Activated naive CD4-positive, alpha-beta T cell treated with anti-CD3 and anti-CD28 coated beads for 36 hours (primary cell): ENCODE results near the gene DBH. TPM values are rescaled to one million over a fixed set of nuclear protein-coding genes. Genes with fewer than 3 reads are reported as not detected.

ENCODE experiments used
- CTCF ChIA-PET: fragments of 350-600 bp; sonication (Branson Sonifier 250); formaldehyde crosslinking; loops from one replicate; lab custom pipeline; 2021; ENCODE audit warnings: antibody characterized with exemption; lab: Charles Lee
- DNase-seq: peaks from one replicate; pipeline ENCODE4 v3.0.0-alpha.2; 2020
- H3K27ac Mint-ChIP-seq: one replicate; pipeline ENCODE4 v1.8.0; 2021; ENCODE audit warnings: mild to moderate bottlenecking, mixed read lengths
- H3K27me3 Mint-ChIP-seq: one replicate; pipeline ENCODE4 v1.8.0; 2021; ENCODE audit warnings: low read depth, mixed read lengths
- H3K36me3 Mint-ChIP-seq: one replicate; pipeline ENCODE4 v1.8.0; 2021; ENCODE audit warnings: low read depth, mixed read lengths
- H3K4me1 Mint-ChIP-seq: one replicate; pipeline ENCODE4 v1.8.0; 2021; ENCODE audit warnings: low read depth, mixed read lengths
- H3K4me3 Mint-ChIP-seq: one replicate; pipeline ENCODE4 v1.8.0; 2021; ENCODE audit warnings: mild to moderate bottlenecking, moderate library complexity, mixed read lengths
- H3K9me3 Mint-ChIP-seq: one replicate; pipeline ENCODE4 v1.8.0; 2021; ENCODE audit warnings: mixed read lengths
- intact Hi-C: fragments of 100-400 bp; cut with micrococcal nuclease; formaldehyde crosslinking; loops from one replicate; pipeline ENCODE4 v1.15.1; 2023
- total RNA-seq, 2 experiments: library from RNA; stranded (reverse); gene quantifications; one replicate each; pipeline ENCODE4 v1.2.3, GENCODE V29; 2021

DBH gene
- total RNA-seq, 2 experiments from 2014 or later: not detected

- CTCF ChIA-PET: no interaction called here
- H3K9me3 Mint-ChIP-seq: peaks cover 15% of the 10 kb centered on the region
- H3K36me3 Mint-ChIP-seq: peaks cover 4% of the 10 kb centered on the region
- intact Hi-C loops: loop anchor here (10.0 kb wide), 1 partner anchor 399 kb away; the partner anchor contains the start of gene VAV2
- H3K4me1 Mint-ChIP-seq: no peaks in the 10 kb centered on the region
- H3K27ac Mint-ChIP-seq: no peak overlapping the region
- no peak for DNase-seq
- no peaks in the 10 kb centered on the region for H3K27me3 Mint-ChIP-seq
- H3K4me3 Mint-ChIP-seq: no peak overlapping the region
Observed at GRCh38 chr9:133595910-133596309, 40.3 kb upstream of the DBH start.

GRCh38 chr9:133597316-133597957 is 38.7 kb upstream of the DBH start:
- peaks cover 4% of the 10 kb centered on the region for H3K36me3 Mint-ChIP-seq
- H3K4me3 Mint-ChIP-seq: no peak overlapping the region
- CTCF ChIA-PET: interaction anchor here (0.9 kb wide), 1 partner anchor 65 kb away, joined by 3 read pairs; no protein-coding TSS in a partner anchor
- H3K4me1 Mint-ChIP-seq: no peaks in the 10 kb centered on the region
- H3K9me3 Mint-ChIP-seq: peaks cover 15% of the 10 kb centered on the region
- no peak for DNase-seq
- no peak overlapping the region for H3K27ac Mint-ChIP-seq
- no peaks in the 10 kb centered on the region for H3K27me3 Mint-ChIP-seq
- intact Hi-C loops: loop anchor here (10.0 kb wide), 1 partner anchor 397 kb away; the partner anchor contains the start of gene VAV2

DNA sequence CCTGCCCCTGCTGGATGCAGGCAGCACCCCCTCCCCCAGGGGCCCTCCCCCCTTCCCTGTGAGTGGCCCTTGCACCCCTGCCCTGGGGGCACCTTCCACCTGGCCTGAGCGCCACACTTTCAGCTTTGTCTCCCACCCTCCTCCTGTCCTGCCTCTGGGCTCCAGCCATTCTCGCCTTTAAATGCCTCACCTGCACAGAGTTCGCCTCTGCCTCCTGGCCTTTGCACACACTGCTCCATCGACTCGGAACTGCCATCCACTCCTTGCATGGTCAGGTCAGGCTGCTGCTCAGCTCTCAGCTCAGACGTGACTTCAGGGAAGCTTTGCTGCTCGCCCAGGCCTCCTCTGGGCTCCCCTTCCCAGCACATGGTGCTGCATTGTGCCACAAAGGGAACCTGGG is 37.2 kb upstream of the DBH start:
- intact Hi-C loops: loop anchor here (10.0 kb wide), 1 partner anchor 396 kb away; the partner anchor contains the start of gene VAV2
- H3K27ac Mint-ChIP-seq: no peak overlapping the region
- CTCF ChIA-PET: interaction anchor here (0.6 kb wide), 1 partner anchor 18 kb away, joined by 3 read pairs; no protein-coding TSS in a partner anchor
- H3K4me3 Mint-ChIP-seq: no peak overlapping the region
- H3K9me3 Mint-ChIP-seq: peaks cover 15% of the 10 kb centered on the region
- no peaks in the 10 kb centered on the region for H3K27me3 Mint-ChIP-seq
- H3K4me1 Mint-ChIP-seq: no peaks in the 10 kb centered on the region
- H3K36me3 Mint-ChIP-seq: peaks cover 4% of the 10 kb centered on the region
- no peak for DNase-seq

- Mint-ChIP-seq H3K27me3 (peaks cover 2% of the 10 kb centered on the region), H3K4me1 (peaks cover 3% of the 10 kb centered on the region), H3K9me3 (peaks cover 15% of the 10 kb centered on the region), H3K27ac (no peak overlapping the region), H3K36me3 (peaks cover 4% of the 10 kb centered on the region), H3K4me3 (no peak overlapping the region)
- intact Hi-C loops: loop anchor here (10.0 kb wide), 1 partner anchor 395 kb away; the partner anchor contains the start of gene VAV2
- CTCF ChIA-PET: interaction anchor here (1.5 kb wide), 1 partner anchor 10 kb away, joined by 5 read pairs; no protein-coding TSS in a partner anchor
- DNase-seq: no peak
Observed at GRCh38 chr9:133599470-133600173, 36.5 kb upstream of the DBH start.

- H3K9me3 Mint-ChIP-seq: peaks cover 15% of the 10 kb centered on the region
- H3K27ac Mint-ChIP-seq: no peak overlapping the region
- H3K27me3 Mint-ChIP-seq: peaks cover 2% of the 10 kb centered on the region
- peaks cover 9% of the 10 kb centered on the region for H3K4me1 Mint-ChIP-seq
- intact Hi-C loops: no loop called here
- CTCF ChIA-PET: interaction anchor here (1.5 kb wide), 1 partner anchor 11 kb away, joined by 5 read pairs; no protein-coding TSS in a partner anchor
- peaks cover 4% of the 10 kb centered on the region for H3K36me3 Mint-ChIP-seq
- no peak overlapping the region for H3K4me3 Mint-ChIP-seq
- DNase-seq: no peak
Observed at GRCh38 chr9:133600739-133601138, 35.4 kb upstream of the DBH start.

DNA sequence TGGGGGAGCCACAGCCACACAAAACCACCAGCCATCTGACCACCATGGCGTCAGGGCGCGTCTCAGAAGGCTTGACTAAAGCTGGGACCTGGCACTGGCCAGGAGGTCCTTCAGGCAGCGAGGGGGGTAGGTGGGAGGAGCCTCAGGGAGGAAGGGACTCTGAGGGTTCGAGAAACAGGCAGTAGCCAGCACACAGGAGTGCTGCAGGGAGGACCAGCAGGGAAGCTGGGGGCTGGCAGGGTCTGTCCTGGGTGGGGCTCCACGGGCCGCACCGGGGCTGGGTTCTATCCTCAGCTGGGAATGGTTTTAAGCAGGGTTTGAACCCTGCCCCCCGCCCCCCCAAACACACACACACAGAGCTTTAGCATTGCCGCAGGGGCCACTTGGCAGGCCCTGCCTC is 34.4 kb upstream of the DBH start:
- intact Hi-C loops: no loop called here
- peaks cover 4% of the 10 kb centered on the region for H3K36me3 Mint-ChIP-seq
- H3K4me3 Mint-ChIP-seq: no peak overlapping the region
- peaks cover 10% of the 10 kb centered on the region for H3K4me1 Mint-ChIP-seq
- H3K27ac Mint-ChIP-seq: no peak overlapping the region
- DNase-seq: no peak
- CTCF ChIA-PET: interaction anchor here (0.7 to 1.0 kb wide), 2 partner anchors 12 to 132 kb away, joined by 3 read pairs; no protein-coding TSS in a partner anchor
- H3K27me3 Mint-ChIP-seq: peaks cover 2% of the 10 kb centered on the region
- peaks cover 14% of the 10 kb centered on the region for H3K9me3 Mint-ChIP-seq

- no peak overlapping the region for H3K27ac Mint-ChIP-seq
- intact Hi-C loops: no loop called here
- H3K4me3 Mint-ChIP-seq: no peak overlapping the region
- H3K4me1 Mint-ChIP-seq: peaks cover 10% of the 10 kb centered on the region
- DNase-seq: no peak
- H3K27me3 Mint-ChIP-seq: peaks cover 6% of the 10 kb centered on the region
- CTCF ChIA-PET: interaction anchor here (0.7 to 1.7 kb wide), 3 partner anchors 13 to 140 kb away, joined by 3 to 4 read pairs (median 3); no protein-coding TSS in a partner anchor
- H3K36me3 Mint-ChIP-seq: peaks cover under 1% of the 10 kb centered on the region
- H3K9me3 Mint-ChIP-seq: peaks cover 9% of the 10 kb centered on the region
Observed at GRCh38 chr9:133602277-133602676, 33.9 kb upstream of the DBH start.

DNA sequence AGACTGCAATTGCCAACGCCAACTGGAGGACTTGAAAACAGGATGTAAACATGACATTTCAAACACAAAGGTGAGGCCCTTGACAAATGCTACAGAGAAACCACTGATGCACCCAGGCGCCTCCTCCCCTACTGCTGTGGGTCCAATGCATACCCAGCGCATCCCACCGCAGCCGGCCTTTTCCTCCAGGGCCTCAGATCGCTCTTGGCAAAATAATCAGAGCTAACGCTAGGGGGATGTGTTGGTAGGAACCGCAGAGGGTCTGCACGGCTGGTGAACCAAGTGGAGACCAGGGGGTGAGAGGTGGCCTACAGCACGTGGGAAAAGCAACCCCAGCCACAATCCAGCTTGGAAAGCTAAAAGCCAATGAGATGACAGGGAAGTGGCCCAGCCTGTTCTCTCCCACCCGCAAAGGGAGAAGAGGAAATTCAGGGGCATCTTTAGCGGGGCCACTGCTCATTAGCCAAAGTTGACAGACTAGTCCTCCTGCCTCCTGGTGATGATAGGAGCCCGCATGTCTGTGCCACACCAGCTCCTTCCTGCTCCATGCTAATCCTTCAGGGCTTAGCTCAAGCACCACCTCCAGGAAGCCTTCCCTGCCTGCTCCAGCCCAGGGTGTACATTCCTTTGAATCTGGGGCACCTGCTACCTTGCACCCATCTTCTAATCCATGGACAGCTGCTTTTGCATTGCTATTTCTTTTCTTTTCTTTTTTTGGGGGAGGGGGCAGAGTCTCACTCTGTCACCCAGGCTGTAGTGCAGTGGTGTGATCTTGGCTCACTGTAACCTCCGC is 32.8 kb upstream of the DBH start:
- no peak for DNase-seq
- Mint-ChIP-seq H3K4me3 (no peak overlapping the region), H3K27ac (no peak overlapping the region), H3K4me1 (peaks cover 10% of the 10 kb centered on the region), H3K36me3 (no peaks in the 10 kb centered on the region), H3K9me3 (no peaks in the 10 kb centered on the region), H3K27me3 (peaks cover 15% of the 10 kb centered on the region)
- CTCF ChIA-PET: interaction anchor here (0.7 to 1.7 kb wide), 2 partner anchors 56 to 139 kb away, joined by 4 read pairs; no protein-coding TSS in a partner anchor
- intact Hi-C loops: no loop called here

- no peaks in the 10 kb centered on the region for H3K36me3 Mint-ChIP-seq
- H3K9me3 Mint-ChIP-seq: no peaks in the 10 kb centered on the region
- DNase-seq: peak; percentile 58
- no peak overlapping the region for H3K4me3 Mint-ChIP-seq
- H3K27me3 Mint-ChIP-seq: peaks cover 17% of the 10 kb centered on the region
- no peak overlapping the region for H3K27ac Mint-ChIP-seq
- peaks cover 10% of the 10 kb centered on the region for H3K4me1 Mint-ChIP-seq
- CTCF ChIA-PET: interaction anchor here (1.6 kb wide), 1 partner anchor 123 kb away, joined by 4 read pairs; no protein-coding TSS in a partner anchor
- intact Hi-C loops: no loop called here
Observed at GRCh38 chr9:133604214-133604613, 31.9 kb upstream of the DBH start.

DNA sequence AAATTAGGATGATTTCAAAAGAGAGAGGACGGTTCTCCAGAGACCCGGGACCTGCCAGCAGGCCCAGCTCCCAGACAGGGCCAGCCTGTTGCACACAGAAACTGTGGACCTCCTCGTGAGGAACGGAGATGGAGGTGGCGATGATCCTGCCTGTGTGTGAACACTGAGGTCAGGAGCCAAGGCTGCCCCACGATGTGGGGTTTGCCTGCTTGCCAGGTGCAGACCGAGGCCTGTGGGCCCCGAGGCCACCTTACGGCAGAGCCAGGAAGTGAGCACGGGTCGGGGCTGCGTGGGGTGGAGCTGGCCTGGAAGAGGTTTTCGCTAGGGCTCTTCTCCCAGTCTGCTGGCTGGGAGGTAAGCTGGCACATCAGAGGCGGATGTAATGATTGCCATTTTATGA is 31.3 kb upstream of the DBH start:
- H3K36me3 Mint-ChIP-seq: no peaks in the 10 kb centered on the region
- CTCF ChIA-PET: interaction anchor here (1.4 to 1.6 kb wide), 2 partner anchors 16 to 122 kb away, joined by 4 to 5 read pairs; no protein-coding TSS in a partner anchor
- DNase-seq: no peak
- H3K27me3 Mint-ChIP-seq: peaks cover 22% of the 10 kb centered on the region
- H3K4me3 Mint-ChIP-seq: no peak overlapping the region
- H3K9me3 Mint-ChIP-seq: no peaks in the 10 kb centered on the region
- peaks cover 10% of the 10 kb centered on the region for H3K4me1 Mint-ChIP-seq
- no peak overlapping the region for H3K27ac Mint-ChIP-seq
- intact Hi-C loops: no loop called here

- intact Hi-C loops: no loop called here
- CTCF ChIA-PET: interaction anchor here (1.4 to 1.6 kb wide), 2 partner anchors 17 to 122 kb away, joined by 4 to 5 read pairs; no protein-coding TSS in a partner anchor
- Mint-ChIP-seq H3K36me3 (no peaks in the 10 kb centered on the region), H3K27me3 (peaks cover 26% of the 10 kb centered on the region), H3K9me3 (no peaks in the 10 kb centered on the region), H3K27ac (no peak overlapping the region), H3K4me1 (peaks cover 10% of the 10 kb centered on the region), H3K4me3 (no peak overlapping the region)
- no peak for DNase-seq
Observed at GRCh38 chr9:133605446-133605845, 30.7 kb upstream of the DBH start.
